Effector memory CD4-positive, alpha-beta T cell (primary cell): ENCODE measurements around the gene KIF13A.

Source experiments
- DNase-seq, 3 donors: peaks; one replicate each; pipeline ENCODE4 v3.0.0-alpha.2; 2020
- H3K27ac ChIP-seq: 2 replicates; pipeline ENCODE4 v1.7.0; 2013; ENCODE audit warnings: mild to moderate bottlenecking, low read length, moderate library complexity; ENCODE audit not compliant: insufficient read depth, poor library complexity, severe bottlenecking
- H3K27me3 ChIP-seq: replicated peaks from 2 replicates; pipeline ENCODE4 v1.7.0; 2013; ENCODE audit warnings: mild to moderate bottlenecking, low read length; ENCODE audit not compliant: insufficient read depth, control insufficient read depth, poor library complexity, severe bottlenecking
- H3K36me3 ChIP-seq: 2 replicates; pipeline ENCODE4 v1.7.0; 2013; ENCODE audit warnings: mild to moderate bottlenecking, low read length, moderate library complexity; ENCODE audit not compliant: control insufficient read depth, insufficient read depth
- H3K4me1 ChIP-seq: 2 replicates; pipeline ENCODE4 v1.7.0; 2013; ENCODE audit warnings: low read length, mild to moderate bottlenecking; ENCODE audit not compliant: control insufficient read depth, insufficient read depth, poor library complexity, severe bottlenecking
- H3K4me3 ChIP-seq: 2 replicates; pipeline ENCODE4 v1.7.0; 2013; ENCODE audit warnings: low read length, low read depth, mild to moderate bottlenecking; ENCODE audit not compliant: insufficient read depth, poor library complexity, severe bottlenecking
- H3K9me3 ChIP-seq: 2 replicates; pipeline ENCODE4 v1.7.0; 2013; ENCODE audit warnings: mild to moderate bottlenecking, low read length, moderate library complexity; ENCODE audit not compliant: control insufficient read depth

The KIF13A gene

DNA sequence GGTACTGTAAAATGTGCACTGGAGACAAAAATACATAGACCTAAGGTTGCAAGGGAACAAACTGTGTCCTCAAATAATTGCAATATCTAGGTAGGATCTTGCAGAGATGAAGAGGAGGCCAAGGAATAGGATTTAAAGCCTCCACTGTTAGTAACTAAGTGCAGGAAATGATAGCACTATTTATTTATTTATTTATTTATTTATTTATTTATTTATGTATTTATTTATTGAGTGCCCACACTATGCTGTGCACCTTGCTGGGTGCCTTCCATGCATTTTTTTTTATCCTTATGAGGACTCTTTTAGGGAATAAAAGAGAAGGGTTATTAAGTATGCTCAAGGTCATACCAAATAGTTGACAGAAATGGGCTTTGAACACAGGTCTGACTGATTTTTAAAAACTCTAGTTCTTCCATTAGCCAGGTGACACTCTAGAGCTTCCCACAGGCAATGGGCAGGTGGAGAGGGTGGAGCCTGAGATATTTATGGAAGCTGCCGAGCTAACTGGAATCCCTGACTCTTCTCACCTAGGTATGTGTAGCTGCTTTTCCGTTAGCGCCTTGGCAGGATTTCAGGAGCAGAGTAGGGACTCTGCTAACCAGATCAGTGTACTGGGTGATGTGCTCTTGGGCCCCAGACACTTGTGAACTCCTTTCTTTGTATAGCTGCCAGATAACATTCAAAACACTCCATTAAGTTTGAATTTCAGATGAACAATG, 268.0 kb downstream of the KIF13A start:
- Histone ChIP-seq H3K27ac (no peak overlapping the region), H3K36me3 (no peaks in the 10 kb centered on the region), H3K4me1 (no peaks in the 10 kb centered on the region), H3K4me3 (no peak overlapping the region), H3K27me3 (no peaks in the 10 kb centered on the region), H3K9me3 (no peaks in the 10 kb centered on the region)
- no peak for DNase-seq

DNA sequence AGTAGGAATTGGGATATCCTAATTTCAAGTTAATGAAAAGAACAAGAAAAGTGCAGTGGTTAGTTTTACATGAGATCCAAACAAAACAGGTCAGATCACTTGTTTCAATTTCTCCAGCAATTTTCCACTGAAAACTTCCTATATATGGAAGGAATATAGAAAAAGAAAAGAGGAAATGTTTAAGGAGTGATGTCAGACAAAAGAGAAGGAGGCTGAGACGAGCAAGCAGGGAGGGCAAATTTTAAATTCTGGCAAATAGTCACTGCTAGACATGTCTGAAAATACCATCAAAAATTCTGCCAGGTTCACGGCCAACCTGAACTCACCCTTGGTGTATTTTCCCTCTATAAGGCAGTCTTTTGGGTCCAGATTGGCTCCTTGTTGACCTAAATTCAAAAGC, 271.2 kb downstream of the KIF13A start:
- DNase-seq: no peak
- Histone ChIP-seq H3K4me3 (no peak overlapping the region), H3K9me3 (no peaks in the 10 kb centered on the region), H3K36me3 (no peaks in the 10 kb centered on the region), H3K27ac (no peak overlapping the region), H3K4me1 (no peaks in the 10 kb centered on the region), H3K27me3 (no peaks in the 10 kb centered on the region)

DNA sequence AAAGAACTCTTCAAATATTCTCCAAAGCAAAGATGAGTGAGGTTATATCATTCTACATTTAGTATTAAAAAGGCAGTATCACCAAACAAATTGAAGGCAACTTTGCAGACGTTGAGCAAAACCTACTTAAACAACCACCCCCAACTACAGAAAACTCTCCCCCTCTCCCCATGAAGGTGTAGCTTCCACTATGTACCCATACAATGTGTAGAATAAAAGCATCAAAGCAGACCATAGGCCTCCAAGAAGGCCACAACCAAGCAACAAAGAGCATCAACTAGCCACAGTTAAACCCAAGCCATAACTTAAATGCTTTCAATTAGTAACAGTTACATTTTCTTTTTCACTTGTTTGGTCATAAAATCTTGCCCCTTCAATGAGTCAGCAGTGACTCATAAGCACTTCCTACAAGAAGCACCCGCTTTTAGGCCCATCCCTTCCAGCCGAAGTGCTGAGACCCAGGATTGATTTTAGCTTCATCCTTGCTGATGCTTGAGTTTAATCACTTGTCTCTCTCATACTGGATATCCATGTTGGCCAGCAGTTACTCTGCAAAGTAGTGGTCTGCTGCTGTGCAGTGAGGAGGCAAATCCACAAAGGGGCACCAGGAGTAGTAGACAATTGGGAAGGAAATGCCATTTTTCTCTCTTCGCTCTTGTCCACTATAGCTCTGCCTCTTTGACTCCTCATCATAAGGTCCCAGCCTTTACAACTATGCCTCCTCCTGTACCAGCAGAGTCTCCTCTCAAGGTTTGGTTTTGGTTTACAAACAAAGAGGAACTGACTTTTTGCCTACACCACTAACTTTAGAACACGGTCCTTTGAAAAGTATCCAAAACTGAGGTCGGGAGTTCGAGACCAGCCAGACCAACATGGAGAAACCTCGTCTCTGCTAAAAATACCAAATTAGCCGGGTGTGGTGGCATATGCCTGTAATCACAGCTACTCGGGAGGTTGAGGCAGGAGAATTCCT, 272.3 kb downstream of the KIF13A start:
- H3K27me3 ChIP-seq: no peaks in the 10 kb centered on the region
- no peaks in the 10 kb centered on the region for H3K36me3 ChIP-seq
- H3K4me1 ChIP-seq: no peaks in the 10 kb centered on the region
- no peak overlapping the region for H3K27ac ChIP-seq
- DNase-seq: no peak
- H3K4me3 ChIP-seq: no peak overlapping the region
- no peaks in the 10 kb centered on the region for H3K9me3 ChIP-seq

DNA sequence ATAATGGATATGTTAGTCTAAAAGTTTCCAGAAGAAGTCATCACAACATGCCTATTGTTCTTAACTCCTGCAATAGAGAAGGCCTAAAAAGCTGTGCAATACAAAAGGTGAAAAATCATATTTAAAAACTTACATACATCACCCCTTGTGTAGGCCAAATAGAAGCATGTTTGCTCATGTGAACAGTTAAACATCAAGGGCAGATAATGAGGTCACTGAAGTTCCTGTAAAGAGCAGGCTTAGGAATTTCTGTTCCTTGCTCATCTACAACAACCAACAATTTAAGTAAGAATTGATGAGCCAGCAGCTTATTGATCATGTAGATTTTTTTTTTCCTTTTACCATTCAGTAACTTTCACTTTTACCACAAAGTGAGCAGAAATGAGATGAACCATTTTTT, 273.3 kb downstream of the KIF13A start:
- DNase-seq: no peak
- H3K4me3 ChIP-seq: no peak overlapping the region
- no peaks in the 10 kb centered on the region for H3K4me1 ChIP-seq
- no peaks in the 10 kb centered on the region for H3K9me3 ChIP-seq
- H3K36me3 ChIP-seq: no peaks in the 10 kb centered on the region
- H3K27me3 ChIP-seq: no peaks in the 10 kb centered on the region
- no peak overlapping the region for H3K27ac ChIP-seq

DNA sequence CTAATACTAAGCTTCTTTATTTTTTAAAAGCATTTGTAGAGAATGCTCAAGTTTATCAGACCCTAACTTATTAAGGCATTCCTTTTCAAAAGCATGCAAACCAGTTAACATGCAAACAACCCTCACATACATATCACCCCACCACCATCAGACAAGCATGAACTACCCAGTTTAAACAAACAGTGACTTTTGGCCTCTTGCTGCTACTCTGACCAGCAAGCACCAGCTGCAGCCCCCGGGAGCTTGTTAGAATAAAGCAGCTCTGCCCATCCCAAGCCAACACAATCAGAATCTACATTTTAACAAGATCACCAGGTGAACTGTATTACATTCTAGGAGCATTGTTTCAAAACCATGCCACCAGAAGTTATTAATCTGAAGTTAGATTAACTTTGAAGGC, 274.9 kb downstream of the KIF13A start:
- Histone ChIP-seq H3K36me3 (no peaks in the 10 kb centered on the region), H3K27me3 (no peaks in the 10 kb centered on the region), H3K4me1 (no peaks in the 10 kb centered on the region), H3K27ac (no peak overlapping the region), H3K9me3 (no peaks in the 10 kb centered on the region), H3K4me3 (no peak overlapping the region)
- DNase-seq: no peak

DNA sequence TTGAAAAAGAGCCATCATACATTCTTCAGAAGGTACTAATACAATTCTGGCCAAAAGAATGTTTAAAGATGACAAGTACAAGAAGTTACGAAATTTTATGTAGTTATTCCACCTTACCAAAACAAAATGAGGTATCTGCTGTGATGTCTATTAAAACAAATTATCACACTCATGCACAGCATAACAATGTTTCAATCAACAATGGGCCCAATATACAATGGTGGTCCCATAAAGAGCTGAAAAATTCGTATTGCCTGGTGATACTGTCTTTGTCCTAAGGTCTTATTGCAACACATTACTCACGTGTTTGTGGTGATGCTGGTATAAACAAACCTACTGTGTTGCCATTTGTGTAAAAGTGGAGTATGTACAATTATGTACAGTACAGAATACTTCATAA, 277.1 kb downstream of the KIF13A start:
- H3K27ac ChIP-seq: no peak overlapping the region
- no peaks in the 10 kb centered on the region for H3K9me3 ChIP-seq
- DNase-seq: no peak
- no peaks in the 10 kb centered on the region for H3K36me3 ChIP-seq
- H3K4me1 ChIP-seq: peaks cover 5% of the 10 kb centered on the region
- no peaks in the 10 kb centered on the region for H3K27me3 ChIP-seq
- no peak overlapping the region for H3K4me3 ChIP-seq

DNA sequence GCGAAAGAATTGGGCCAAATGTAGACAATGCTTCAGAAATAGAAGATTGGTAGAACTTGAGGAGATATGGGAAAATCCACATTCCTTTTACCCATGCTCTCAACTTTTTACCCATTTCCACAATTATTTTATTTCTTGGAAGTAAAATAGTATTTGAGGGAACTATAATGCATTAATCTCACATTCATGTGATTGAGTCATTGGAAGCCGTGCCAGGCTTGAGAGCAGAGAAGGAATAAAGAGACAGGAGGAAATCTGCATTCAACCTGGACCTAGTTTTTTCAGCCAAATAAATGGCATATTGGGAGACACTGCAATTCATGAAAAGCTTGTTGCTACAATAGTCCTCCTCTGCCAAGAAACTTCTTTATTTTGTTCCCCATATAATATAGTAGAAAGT, 278.0 kb downstream of the KIF13A start:
- no peak overlapping the region for H3K27ac ChIP-seq
- H3K4me1 ChIP-seq: peaks cover 11% of the 10 kb centered on the region
- H3K4me3 ChIP-seq: no peak overlapping the region
- H3K9me3 ChIP-seq: no peaks in the 10 kb centered on the region
- H3K27me3 ChIP-seq: no peaks in the 10 kb centered on the region
- no peak for DNase-seq
- no peaks in the 10 kb centered on the region for H3K36me3 ChIP-seq
